K562 (cell line): Measurements from ENCODE around the gene GARRE1. TPM values are rescaled to one million over a fixed set of nuclear protein-coding genes. Genes with fewer than 3 reads are reported as not detected.

ENCODE experiments used
- ATAC-seq: fragments of 200-7000 bp; cut with Tn5 transposase; 3 replicates; pipeline ENCODE4 v1.9.1; 2020; ENCODE audit warnings: moderate library complexity
- BruUV-seq: library from RNA; stranded (reverse); fragments of 400-500 nt; replicated peaks from 2 replicates; lab custom pipeline; 2021; lab: Mats Ljungman, UMichigan
- CTCF ChIA-PET: fragments of 300-600 bp; formaldehyde crosslinking; extraction: SDS; loops from one replicate; lab custom pipeline; 2021; ENCODE audit warnings: low intra/inter-chr PET ratio; lab: Yijun Ruan, JAX
- POLR2A ChIA-PET: fragments of 300-600, 350-650 bp; sonication (Branson Sonifier 250); formaldehyde crosslinking; extraction: SDS; loops from one replicate; lab custom pipeline; 2021; ENCODE audit warnings: antibody characterized with exemption, inconsistent platforms; lab: Yijun Ruan, JAX
- DNase-seq, 4 experiments: peaks; one replicate each; pipeline versions ENCODE4 v3.0.0 to v3.0.0-alpha.2; 2011 to 2018; ENCODE audit warnings: low spot score in 3 of 4, mixed read lengths in 3 of 4; ENCODE audit errors: extremely low read depth in 1 of 4
- FAIRE-seq: peaks from 2 replicates; lab custom pipeline; 2011; peaks lifted over from hg19 to GRCh38; lab: Jason Lieb, UNC
- H2AFZ ChIP-seq: 2 replicates; pipeline ENCODE4 v1.6.0; 2011; ENCODE audit warnings: low read depth, low read length, control low read depth, inconsistent platforms
- H3K27ac ChIP-seq: fragments of 200-600 bp; 3 replicates; pipeline ENCODE4 v1.8.0; 2011; ENCODE audit warnings: low read depth, mild to moderate bottlenecking, control low read depth, inconsistent platforms, low read length, moderate library complexity, mixed read lengths; ENCODE audit errors: extremely low read depth
- H3K27me3 ChIP-seq, 2 experiments: fragments of 300-600 bp in 1 of 2; 2 replicates in 1 of 2; 3 replicates in 1 of 2; pipeline versions ENCODE4 v1.6.0 to v1.8.0; 2011; ENCODE audit warnings: inconsistent platforms in 2 of 2, low read length in 2 of 2, mild to moderate bottlenecking in 1 of 2, mixed read lengths in 1 of 2, moderate library complexity in 1 of 2; ENCODE audit not compliant: control insufficient read depth in 2 of 2, insufficient read depth in 2 of 2
- H3K36me3 ChIP-seq: fragments of 300-600 bp; 3 replicates; pipeline ENCODE4 v1.8.0; 2011; ENCODE audit warnings: mild to moderate bottlenecking, low read length, inconsistent platforms; ENCODE audit not compliant: control insufficient read depth, insufficient read depth
- H3K4me1 ChIP-seq, 2 experiments: fragments of 200-600 bp in 1 of 2; replicated peaks in 1 of 2; 2 replicates in 1 of 2; 3 replicates in 1 of 2; pipeline versions ENCODE4 v1.5.1 to v1.8.0; 2011; ENCODE audit warnings: inconsistent platforms in 2 of 2, low read length in 2 of 2, mild to moderate bottlenecking in 1 of 2, mixed read lengths in 1 of 2, moderate library complexity in 1 of 2; ENCODE audit not compliant: control insufficient read depth in 2 of 2, insufficient read depth in 2 of 2
- H3K4me2 ChIP-seq: 2 replicates; pipeline ENCODE4 v1.6.1; 2011; ENCODE audit warnings: low read length, control low read depth, inconsistent platforms, mixed read lengths; ENCODE audit not compliant: insufficient read depth
- H3K4me3 ChIP-seq: fragments of 200-600 bp; sonication (generic), shearing (Covaris generic); 2 replicates; pipeline ENCODE4 v1.5.1; 2016; ENCODE audit warnings: control low read depth, inconsistent platforms
- H3K79me2 ChIP-seq: fragments of 200-600 bp; 3 replicates; pipeline ENCODE4 v1.8.0; 2011; ENCODE audit warnings: low read length, inconsistent platforms; ENCODE audit not compliant: control insufficient read depth, insufficient read depth
- H3K9ac ChIP-seq, 2 experiments: 2 replicates each; pipeline versions ENCODE4 v1.6.0 to v1.6.1; 2011; ENCODE audit warnings: low read depth in 2 of 2, low read length in 2 of 2, control low read depth in 1 of 2, inconsistent platforms in 1 of 2, mild to moderate bottlenecking in 1 of 2, mixed read lengths in 1 of 2; ENCODE audit not compliant: insufficient read depth in 1 of 2
- H3K9me1 ChIP-seq: one replicate; pipeline ENCODE4 v1.6.0; 2011; ENCODE audit warnings: inconsistent platforms, mild to moderate bottlenecking, low read length, moderate library complexity; ENCODE audit not compliant: control insufficient read depth, insufficient read depth
- H3K9me3 ChIP-seq: replicated peaks from 2 replicates; pipeline ENCODE4 v1.5.1; 2011; ENCODE audit warnings: low read depth, low read length, inconsistent platforms; ENCODE audit not compliant: control insufficient read depth, insufficient read depth
- H4K20me1 ChIP-seq: replicated peaks from 2 replicates; pipeline ENCODE4 v1.6.1; 2011; ENCODE audit warnings: low read length, inconsistent platforms, mixed read lengths; ENCODE audit not compliant: control insufficient read depth, insufficient read depth
- EP300 ChIP-seq: IDR thresholded peaks from 2 replicates; pipeline ENCODE4 v1.6.1; 2012; ENCODE audit warnings: low read length, improper control_type of control experiment
- ETS1 ChIP-seq: conservative IDR thresholded peaks from 2 replicates; pipeline ENCODE4 v1.6.1; 2011; ENCODE audit warnings: low read depth, mild to moderate bottlenecking, low read length; ENCODE audit not compliant: control insufficient read depth
- ETV1 ChIP-seq: fragments of 450-650 bp; conservative IDR thresholded peaks from 2 replicates; pipeline ENCODE4 v1.6.1; 2016; ENCODE audit warnings: missing genetic modification characterization, control low read depth, low read depth, missing compliant biosample characterization
- FOXK2 ChIP-seq, 2 experiments: fragments of 450-650 bp; IDR thresholded peaks in 1 of 2; conservative IDR thresholded peaks in 1 of 2; 2 replicates each; pipeline ENCODE4 v1.6.1; 2016; ENCODE audit warnings: low read depth in 2 of 2, mild to moderate bottlenecking in 1 of 2
- GATAD2B ChIP-seq: fragments of 450-650 bp; IDR thresholded peaks from 2 replicates; pipeline ENCODE4 v1.6.1; 2017; ENCODE audit warnings: mild to moderate bottlenecking, borderline replicate concordance
- HDAC6 ChIP-seq: IDR thresholded peaks from 2 replicates; pipeline ENCODE4 v1.6.1; 2012; ENCODE audit warnings: low read depth, mild to moderate bottlenecking, control low read depth, inconsistent platforms, low read length, moderate library complexity
- HNRNPUL1 ChIP-seq: fragments of 200-400 bp; formaldehyde crosslinking; IDR thresholded peaks from 2 replicates; pipeline ENCODE4 v1.6.1; 2017; ENCODE audit warnings: low read length
- JUN ChIP-seq, 2 experiments: sonication (generic) in 1 of 2; formaldehyde crosslinking in 1 of 2; IDR thresholded peaks; 2 replicates each; pipeline versions ENCODE4 v1.6.1 to v1.8.0; 2012 to 2022; ENCODE audit warnings: borderline replicate concordance in 2 of 2, mild to moderate bottlenecking in 2 of 2, improper control_type of control experiment in 1 of 2, low read depth in 1 of 2, low read length in 1 of 2, missing genetic modification reagents in 1 of 2
- KHSRP ChIP-seq: fragments of 450-650 bp; IDR thresholded peaks from 2 replicates; pipeline ENCODE4 v1.6.1; 2017
- NUFIP1 ChIP-seq: fragments of 450-650 bp; IDR thresholded peaks from 2 replicates; pipeline ENCODE4 v1.6.1; 2018; ENCODE audit not compliant: partially characterized antibody
- PHF21A ChIP-seq: fragments of 450-650 bp; IDR thresholded peaks from 2 replicates; pipeline ENCODE4 v1.6.1; 2017; ENCODE audit warnings: low read depth, borderline replicate concordance
- SAFB ChIP-seq: fragments of 200-400 bp; formaldehyde crosslinking; IDR thresholded peaks from 2 replicates; pipeline ENCODE4 v1.6.1; 2017; ENCODE audit warnings: low read depth, low read length, borderline replicate concordance
- SIRT6 ChIP-seq: IDR thresholded peaks from one replicate; pipeline ENCODE4 v1.6.1; 2012; ENCODE audit warnings: low read depth, mild to moderate bottlenecking, control low read depth, inconsistent platforms, low read length, moderate library complexity
- YBX1 ChIP-seq: fragments of 450-650 bp; IDR thresholded peaks from 2 replicates; pipeline ENCODE4 v1.7.1; 2016; ENCODE audit warnings: mild to moderate bottlenecking
- ZNF217 ChIP-seq: sonication (generic); formaldehyde crosslinking; IDR thresholded peaks from 2 replicates; pipeline ENCODE4 v1.8.0; 2022; ENCODE audit warnings: mild to moderate bottlenecking, missing genetic modification reagents
- ZNF445 ChIP-seq: fragments of 250-450 bp; sonication (Bioruptor Pico); IDR thresholded peaks from 2 replicates; pipeline ENCODE4 v1.4.0; 2020; ENCODE audit warnings: low read depth, mild to moderate bottlenecking, moderate library complexity
- ZNF644 ChIP-seq: fragments of 200-800 bp; sonication (Bioruptor generic); IDR thresholded peaks from 2 replicates; pipeline ENCODE4 v1.6.1; 2016; ENCODE audit warnings: low read depth, missing genetic modification characterization, missing compliant biosample characterization
- ZSCAN29 ChIP-seq: fragments of 450-650 bp; IDR thresholded peaks from 2 replicates; pipeline ENCODE4 v1.6.1; 2017
- ZZZ3 ChIP-seq: fragments of 450-650 bp; IDR thresholded peaks from 2 replicates; pipeline ENCODE4 v1.6.1; 2016; ENCODE audit warnings: antibody characterized with exemption, mild to moderate bottlenecking, moderate library complexity
- WGBS: fragments of 100-300 bp; shearing (Covaris generic); methylation state at CpG from one replicate; pipeline ENCODE4 v1.1.6; 2016; ENCODE audit warnings: low coverage, mixed read lengths; ENCODE audit not compliant: insufficient coverage; ENCODE audit errors: missing lambda C conversion rate; 5-methylcytosine and 5-hydroxymethylcytosine counted together
- in situ Hi-C: fragments of 300-500 bp; cut with MboI; formaldehyde crosslinking; loops from 4 replicates; pipeline ENCODE4 v1.15.0; 2018; ENCODE audit warnings: inconsistent platforms, mixed read lengths
- intact Hi-C: fragments of 100-400 bp; cut with micrococcal nuclease; formaldehyde crosslinking; loops from 2 replicates; pipeline ENCODE4 v1.14.2; 2022
- polyA plus RNA-seq, 8 experiments: library from polyadenylated mRNA; depleted of rRNA in 4 of 8; stranded (reverse) in 5 of 8; unstranded in 3 of 8; fragments of >200 nt; fragmentation: Nextera tagmentation in 2 of 8; fragmentation: Illumina TruSeq in 1 of 8; extraction: Ambion mirVana in 2 of 8; extraction: Trizol in 1 of 8; gene quantifications; 2 replicates each; pipeline versions ENCODE4 v1.2.1 to v1.2.3, GENCODE V29; 2011 to 2014; ENCODE audit warnings: inconsistent platforms in 1 of 8, missing spikeins in 1 of 8
- total RNA-seq, 7 experiments: library from RNA; depleted of rRNA in 6 of 7; stranded (reverse); fragments of >200 nt in 6 of 7; fragmentation: Illumina TruSeq in 2 of 7; extraction: Trizol in 2 of 7; gene quantifications; 2 replicates each; pipeline versions ENCODE4 v1.2.1 to v1.2.3, GENCODE V29; 2011 to 2021; ENCODE audit warnings: low replicate concordance in 1 of 7

GARRE1 gene
- total and polyA plus RNA-seq, 9 of the 15 experiments (the other 6 are each of a cell fraction or from before 2014, with no cell fraction given), result 1.6 to 12.8 (median 7.5) TPM

- in situ Hi-C loops (no loop called here), intact Hi-C loops (no loop called here)
- no peak overlapping the region; a peak in 1 of 4 replicates for H3K9ac ChIP-seq
- H3K9me1 ChIP-seq, result no peaks in the 10 kb centered on the region
- H4K20me1 ChIP-seq, result no peaks in the 10 kb centered on the region; the same call in 1 of the 2 replicates
- H3K79me2 ChIP-seq, result no peaks in the 10 kb centered on the region
- CTCF ChIA-PET, result no interaction called here
- peak overlapping the region; percentile 24; the same call in 1 of the 2 replicates for H3K4me2 ChIP-seq
- H3K27me3 ChIP-seq, result no peaks in the 10 kb centered on the region
- POLR2A ChIA-PET, result interaction anchor here (0.6 to 1.8 kb wide), 6 partner anchors 8 to 127 kb away, joined by 3 to 5 read pairs (median 3); no protein-coding TSS in a partner anchor
- H3K9me3 ChIP-seq, result no peaks in the 10 kb centered on the region
- peaks cover 0 to 13% of the 10 kb centered on the region in 2 experiments; a peak in 3 of 5 replicates for H3K4me1 ChIP-seq
- ATAC-seq (peak; percentile 70), FAIRE-seq (no peak), DNase-seq (peak in 3 of 4 experiments; percentile 32 to 54 (median 34))
- no TSS peak for BruUV-seq
- peaks cover 24% of the 10 kb centered on the region; the same call in 2 of the 3 replicates for H3K36me3 ChIP-seq
- H2AFZ ChIP-seq, result no peak overlapping the region
- no peak overlapping the region for H3K4me3 ChIP-seq
- 7% methylated on average over 11 of the region's 11 CpGs for WGBS
- peak overlapping the region; percentile 48; the same call in 2 of the 3 replicates for H3K27ac ChIP-seq
- TF ChIP-seq ETV1 (no peak), ZNF445 (no peak), EP300 (no peak), FOXK2 (conservative IDR thresholded peaks at IDR 0.05 in 1 of 2, IDR thresholded peaks at IDR 0.05 in 1 of 2; ENCODE audit: low read depth in 2 of 2) (0 out of 4 replicates have a peak, but pooled peaks have one; percentile 31 to 32), JUN (IDR thresholded peaks at IDR 0.05; ENCODE audit: borderline replicate concordance, low read depth, low read length) (peak; percentile 58; the same call in 1 of the 2 replicates), JUN (CRISPR knock-in tag; IDR thresholded peaks at IDR 0.05; ENCODE audit: borderline replicate concordance) (no peak), PHF21A (no peak), ZNF644 (tag) (no peak), GATAD2B (no peak), ZSCAN29 (no peak), HNRNPUL1 (no peak), ZZZ3 (no peak), ETS1 (no peak), YBX1 (no peak), SIRT6 (no peak), ZNF217 (no peak), NUFIP1 (no peak), HDAC6 (no peak), KHSRP (no peak), SAFB (no peak)
Measured at GRCh38 chr19:34232566-34233481, 21.5 kb upstream of the GARRE1 start.
